ENCODE results near the gene LIF. TPM values are rescaled to one million over a fixed set of nuclear protein-coding genes. Genes with fewer than 3 reads are reported as not detected.
"Not testable (repeated sequence)": the region's sequence is repeated elsewhere in the genome, so short reads cannot be mapped to it uniquely, and the experiment has no call there.

The LIF gene
- total and polyA plus RNA-seq, 2 of the 4 experiments (the other 2 are of a cell fraction): 130 to 214 TPM

GRCh38 chr22:30234325-30234724, 12.2 kb downstream of the LIF start:
- H2BK5ac ChIP-seq (ENCODE audit: low read depth, low read length, poor library complexity, severe bottlenecking); H3K4me2 ChIP-seq (ENCODE audit: low read depth, low read length); H3K9me1 ChIP-seq (ENCODE audit: insufficient read depth, low read length); in situ Hi-C loops (cut with MboI; ENCODE audit: low sequenced_read_pairs); H3K36me3 ChIP-seq (ENCODE audit: control insufficient read depth, insufficient read depth, low read length); H3K9me3 ChIP-seq (ENCODE audit: control insufficient read depth, insufficient read depth, low read length); dilution Hi-C loops (cut with HindIII; ENCODE audit: low sequenced_read_pairs, unreplicated experiment); intact Hi-C loops (cut with micrococcal nuclease); H3K27me3 ChIP-seq (ENCODE audit: control insufficient read depth, insufficient read depth, low read length); ATAC-seq (ENCODE audit: low read depth); H4K20me1 ChIP-seq (ENCODE audit: insufficient read depth, low read length); BruUV-seq (replicated peaks); H3K9ac ChIP-seq (ENCODE audit: low read depth, low read length); POLR2A ChIA-PET (ENCODE audit: unreplicated experiment); H2AK9ac ChIP-seq (replicated peaks; ENCODE audit: low read depth, low read length, poor library complexity); DNase-seq; H3K23ac ChIP-seq (ENCODE audit: low read depth, low read length); H3K79me1 ChIP-seq (ENCODE audit: low read depth in 1 of 2, low read length in 2 of 2); H3K4me3 ChIP-seq (ENCODE audit: insufficient read depth, low read depth, low read length): not testable (repeated sequence)
- H4K91ac ChIP-seq (ENCODE audit: insufficient read depth, low read depth, low read length): peak overlapping the region; percentile 99
- H3K4ac ChIP-seq (ENCODE audit: low read depth, low read length): peak overlapping the region; percentile 86
- peak overlapping the region; percentile 97 for H2BK20ac ChIP-seq (ENCODE audit: low read depth, low read length)
- H2BK120ac ChIP-seq (ENCODE audit: low read depth, low read length): peak overlapping the region; percentile 99
- peak overlapping the region; percentile 91 for H3K27ac ChIP-seq (ENCODE audit: insufficient read depth, low read length)
- peaks cover 30% of the 10 kb centered on the region for H3K4me1 ChIP-seq (ENCODE audit: control insufficient read depth, insufficient read depth, low read length)
- H3K18ac ChIP-seq (ENCODE audit: low read depth, low read length): peak overlapping the region; percentile 86
- peak overlapping the region; percentile 76 for H2AFZ ChIP-seq (replicated peaks; ENCODE audit: low read length, poor library complexity)
- H2BK15ac ChIP-seq (ENCODE audit: low read depth, low read length): peak overlapping the region; percentile 78
- peak overlapping the region; percentile 89 for H4K5ac ChIP-seq (ENCODE audit: low read depth, low read length)
- peak overlapping the region; percentile 89 to 99 for H4K8ac ChIP-seq (ENCODE audit: low read depth in 2 of 2, low read length in 2 of 2)
- WGBS, 2 experiments (ENCODE audit: extremely low coverage in 2 of 2, insufficient read length in 1 of 2): no CpG with 5 or more reads among the region's 3 CpGs
- H2AK5ac ChIP-seq (ENCODE audit: low read depth, low read length): peak overlapping the region; percentile 97; the same call in 1 of the 2 replicates
- H3K14ac ChIP-seq (replicated peaks; ENCODE audit: low read depth, low read length): peak overlapping the region; percentile 93; the same call in 1 of the 2 replicates
- H3K56ac ChIP-seq (ENCODE audit: extremely low read depth, insufficient read depth, low read length): peak overlapping the region; percentile 37; the same call in 1 of the 2 replicates
- CTCF ChIA-PET: interaction anchor here (1.0 kb wide), 1 partner anchor 9 kb away, joined by 3 read pairs; no protein-coding TSS in a partner anchor
